KMS-11 (cell line): ENCODE data around the gene MICAL3.

Source experiments
- H2AFZ ChIP-seq: fragments of 200-600 bp; sonication (generic); 2 replicates; pipeline ENCODE4 v1.6.1; 2016; ENCODE audit warnings: antibody characterized with exemption, mixed run types, low read depth
- H3K27ac ChIP-seq: fragments of 200-600 bp; sonication (generic); 2 replicates; pipeline ENCODE4 v1.6.1; 2016; ENCODE audit warnings: mild to moderate bottlenecking, mixed run types
- H3K27me3 ChIP-seq: fragments of 200-600 bp; sonication (generic); 2 replicates; pipeline ENCODE4 v1.6.1; 2017; ENCODE audit warnings: mild to moderate bottlenecking, low read depth, mixed run types, moderate library complexity; ENCODE audit not compliant: insufficient read depth
- H3K36me3 ChIP-seq: fragments of 200-600 bp; sonication (generic); 2 replicates; pipeline ENCODE4 v1.6.1; 2017; ENCODE audit warnings: mild to moderate bottlenecking, mixed run types; ENCODE audit not compliant: insufficient read depth
- H3K4me1 ChIP-seq: fragments of 200-600 bp; sonication (generic); 2 replicates; pipeline ENCODE4 v1.6.1; 2016; ENCODE audit warnings: mild to moderate bottlenecking, low read depth, mixed run types; ENCODE audit not compliant: poor library complexity, severe bottlenecking
- H3K4me2 ChIP-seq: fragments of 200-600 bp; sonication (generic); 2 replicates; pipeline ENCODE4 v1.7.0; 2016; ENCODE audit warnings: mild to moderate bottlenecking, mixed run types
- H3K4me3 ChIP-seq: fragments of 200-600 bp; sonication (generic); IDR thresholded peaks from 2 replicates; pipeline ENCODE4 v1.6.1; 2017; ENCODE audit warnings: low read depth, low read length, mixed read lengths; ENCODE audit not compliant: insufficient read depth
- H3K79me2 ChIP-seq: fragments of 200-600 bp; sonication (generic); 2 replicates; pipeline ENCODE4 v1.6.1; 2016; ENCODE audit warnings: low read depth, mixed run types; ENCODE audit not compliant: insufficient read depth
- H3K9ac ChIP-seq: fragments of 200-600 bp; sonication (generic); 2 replicates; pipeline ENCODE4 v1.6.1; 2016; ENCODE audit warnings: mild to moderate bottlenecking, mixed run types
- H4K20me1 ChIP-seq: fragments of 200-600 bp; sonication (generic); 2 replicates; pipeline ENCODE4 v1.6.1; 2016; ENCODE audit warnings: mild to moderate bottlenecking, mixed run types; ENCODE audit not compliant: insufficient read depth
- TF ChIP-seq, protein P1 (sequence below): fragments of 200-600 bp; sonication (generic); conservative IDR thresholded peaks from 2 replicates; pipeline ENCODE4 v1.6.1; 2017; ENCODE audit warnings: low read depth, mild to moderate bottlenecking, antibody characterized with exemption, low read length, moderate library complexity, mixed read lengths

The MICAL3 gene

DNA sequence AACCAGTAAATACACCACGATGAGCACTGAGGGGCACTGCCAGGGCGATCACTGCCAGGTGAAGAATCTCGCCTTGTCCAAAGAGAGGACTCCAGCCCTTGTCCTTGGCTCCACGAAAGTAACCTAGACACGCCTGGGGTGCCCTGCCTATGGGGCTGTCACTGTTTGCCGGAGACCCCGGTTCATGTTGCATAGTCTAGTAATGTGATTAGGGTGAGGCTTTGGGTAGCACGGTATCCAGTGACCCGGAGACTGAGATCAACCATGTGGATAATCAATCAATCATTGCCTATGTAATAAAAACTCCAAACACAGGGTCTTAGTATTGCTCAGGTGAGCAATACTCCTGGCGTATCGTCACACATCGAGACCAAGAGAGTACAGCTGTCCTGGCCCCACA, 190.9 kb downstream of the MICAL3 start:
- H2AFZ ChIP-seq, result no peak overlapping the region
- no peak overlapping the region for H3K4me3 ChIP-seq
- H3K27me3 ChIP-seq, result no peaks in the 10 kb centered on the region
- H4K20me1 ChIP-seq, result no peaks in the 10 kb centered on the region
- peaks cover 6% of the 10 kb centered on the region for H3K4me1 ChIP-seq
- H3K9ac ChIP-seq, result no peak overlapping the region
- H3K36me3 ChIP-seq, result no peaks in the 10 kb centered on the region
- no peak overlapping the region for H3K27ac ChIP-seq
- TF ChIP-seq, protein P1, sequence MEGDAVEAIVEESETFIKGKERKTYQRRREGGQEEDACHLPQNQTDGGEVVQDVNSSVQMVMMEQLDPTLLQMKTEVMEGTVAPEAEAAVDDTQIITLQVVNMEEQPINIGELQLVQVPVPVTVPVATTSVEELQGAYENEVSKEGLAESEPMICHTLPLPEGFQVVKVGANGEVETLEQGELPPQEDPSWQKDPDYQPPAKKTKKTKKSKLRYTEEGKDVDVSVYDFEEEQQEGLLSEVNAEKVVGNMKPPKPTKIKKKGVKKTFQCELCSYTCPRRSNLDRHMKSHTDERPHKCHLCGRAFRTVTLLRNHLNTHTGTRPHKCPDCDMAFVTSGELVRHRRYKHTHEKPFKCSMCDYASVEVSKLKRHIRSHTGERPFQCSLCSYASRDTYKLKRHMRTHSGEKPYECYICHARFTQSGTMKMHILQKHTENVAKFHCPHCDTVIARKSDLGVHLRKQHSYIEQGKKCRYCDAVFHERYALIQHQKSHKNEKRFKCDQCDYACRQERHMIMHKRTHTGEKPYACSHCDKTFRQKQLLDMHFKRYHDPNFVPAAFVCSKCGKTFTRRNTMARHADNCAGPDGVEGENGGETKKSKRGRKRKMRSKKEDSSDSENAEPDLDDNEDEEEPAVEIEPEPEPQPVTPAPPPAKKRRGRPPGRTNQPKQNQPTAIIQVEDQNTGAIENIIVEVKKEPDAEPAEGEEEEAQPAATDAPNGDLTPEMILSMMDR, result no peak
- H3K4me2 ChIP-seq, result no peak overlapping the region
- H3K79me2 ChIP-seq, result no peaks in the 10 kb centered on the region

DNA sequence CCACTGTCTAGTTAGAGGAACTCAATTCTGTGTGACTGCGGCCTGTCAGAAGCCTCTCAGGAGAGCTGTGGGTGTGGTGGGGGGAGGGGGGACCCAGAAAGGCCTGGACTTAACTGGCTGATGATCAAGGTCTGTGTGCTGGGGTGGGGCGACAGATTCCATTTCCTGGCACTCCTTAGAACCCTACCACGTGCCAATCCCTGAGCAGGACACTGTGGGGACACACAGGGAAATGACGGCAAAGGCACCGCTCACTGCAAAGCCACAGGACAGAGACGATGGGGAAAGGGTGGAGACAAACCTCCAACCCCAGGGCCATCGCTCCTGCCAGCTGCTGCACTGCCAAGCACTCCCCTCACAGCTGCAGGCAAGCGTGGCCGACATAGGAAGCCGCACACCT, 191.7 kb downstream of the MICAL3 start:
- TF ChIP-seq, protein P1, result no peak
- Histone ChIP-seq H3K4me2 (no peak overlapping the region), H3K79me2 (no peaks in the 10 kb centered on the region), H3K36me3 (no peaks in the 10 kb centered on the region), H3K27me3 (no peaks in the 10 kb centered on the region), H2AFZ (no peak overlapping the region), H3K27ac (no peak overlapping the region), H4K20me1 (no peaks in the 10 kb centered on the region), H3K4me1 (peaks cover 6% of the 10 kb centered on the region), H3K9ac (no peak overlapping the region), H3K4me3 (no peak overlapping the region)

DNA sequence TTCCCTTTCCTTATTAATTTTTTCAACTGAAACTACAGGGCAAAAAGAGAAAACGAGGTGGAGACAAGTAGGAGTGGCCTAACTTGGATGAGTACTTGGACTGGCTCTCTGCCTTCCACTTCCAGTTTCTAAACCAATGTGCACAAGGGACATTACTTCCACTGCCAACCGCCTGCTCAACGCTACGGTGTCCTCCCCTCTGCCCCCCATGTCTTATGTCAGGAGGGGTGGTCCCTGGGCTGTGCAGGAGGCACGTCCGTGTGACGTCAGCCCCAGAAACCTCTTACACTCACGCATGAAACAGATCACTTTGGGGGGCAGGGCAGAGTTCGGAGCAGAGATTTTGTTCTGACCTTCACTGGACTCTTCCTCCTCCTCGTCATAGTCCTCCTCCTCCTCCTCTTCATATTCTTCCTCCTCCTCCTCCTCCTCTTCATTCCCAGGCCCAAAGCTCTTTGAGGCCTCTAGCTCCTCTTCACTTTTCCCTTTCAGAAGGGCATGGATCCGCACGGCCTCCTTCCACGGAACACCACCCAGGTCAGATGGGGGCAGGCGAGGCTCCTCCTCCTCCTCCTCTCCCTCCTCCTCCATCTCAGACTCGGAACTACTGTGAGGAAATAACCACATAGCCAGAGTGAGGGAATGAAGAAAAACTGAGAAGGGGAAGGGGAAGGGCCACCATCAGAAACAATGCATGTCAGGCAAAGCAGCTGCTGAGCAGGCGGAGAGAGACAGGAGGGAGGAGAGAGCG, 192.7 kb downstream of the MICAL3 start:
- Histone ChIP-seq H3K4me2 (no peak overlapping the region), H3K27me3 (no peaks in the 10 kb centered on the region), H3K4me3 (no peak overlapping the region), H3K4me1 (peaks cover 6% of the 10 kb centered on the region), H3K79me2 (no peaks in the 10 kb centered on the region), H3K9ac (no peak overlapping the region), H3K36me3 (no peaks in the 10 kb centered on the region), H2AFZ (no peak overlapping the region), H4K20me1 (no peaks in the 10 kb centered on the region), H3K27ac (no peak overlapping the region)
- TF ChIP-seq, protein P1, result no peak

DNA sequence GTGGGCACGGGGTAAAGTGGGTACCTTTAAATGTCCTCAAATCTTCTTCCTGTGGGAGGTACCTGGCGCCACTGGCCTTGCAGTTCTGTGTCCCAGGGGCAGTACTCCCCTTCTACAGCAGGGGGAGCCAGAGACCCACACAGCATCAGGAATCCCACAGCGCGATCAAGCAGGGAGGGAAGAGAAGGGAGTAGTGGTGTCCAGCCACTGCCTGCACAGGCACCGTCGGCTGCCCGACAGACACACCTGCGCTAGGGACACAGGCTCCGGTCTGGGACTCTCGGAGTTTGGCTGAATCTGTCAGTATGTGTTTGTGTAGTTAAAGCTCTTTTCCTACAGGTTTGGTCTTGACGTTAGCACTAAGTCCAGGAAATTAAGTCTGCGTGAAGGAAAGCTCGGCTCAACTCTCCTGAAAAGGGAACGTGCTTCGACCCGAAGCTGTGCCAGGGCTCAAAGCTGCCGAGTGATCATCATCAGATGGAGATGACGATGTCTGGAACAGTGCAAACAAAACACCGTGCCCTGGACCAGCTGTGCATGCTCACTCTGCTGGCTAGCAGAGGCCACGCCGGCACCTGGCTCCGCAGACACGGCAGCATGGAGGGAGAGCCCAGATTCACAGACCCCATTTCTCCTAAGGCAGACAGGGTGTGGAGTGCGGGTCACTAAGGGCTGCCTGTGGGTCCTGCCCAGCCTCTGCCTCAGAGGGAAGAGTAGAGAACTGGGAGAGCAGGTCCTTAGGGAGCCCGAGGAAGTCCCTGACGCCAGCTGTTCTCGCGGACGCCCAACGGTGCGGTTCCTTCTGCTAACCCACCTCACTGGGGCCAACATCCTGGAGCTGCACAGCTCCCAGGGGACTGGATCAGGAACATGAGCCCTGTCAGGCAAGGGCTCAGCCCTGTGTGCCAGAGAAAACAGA, 194.1 kb downstream of the MICAL3 start:
- Histone ChIP-seq H3K27me3 (no peaks in the 10 kb centered on the region), H4K20me1 (no peaks in the 10 kb centered on the region), H3K4me2 (no peak overlapping the region), H3K4me3 (no peak overlapping the region), H3K27ac (no peak overlapping the region), H2AFZ (no peak overlapping the region), H3K9ac (no peak overlapping the region), H3K79me2 (no peaks in the 10 kb centered on the region), H3K4me1 (peaks cover 6% of the 10 kb centered on the region), H3K36me3 (no peaks in the 10 kb centered on the region)
- TF ChIP-seq, protein P1, result peak; percentile 96
